ENCODE measurements around the gene TMED1.

The TMED1 gene

GRCh38 chr19:10874024-10874423, 38.0 kb upstream of the TMED1 start:
- no peak for TF ChIP-seq NFIC (IDR thresholded peaks at IDR 0.05)
- no peak for TF ChIP-seq CEBPB (IDR thresholded peaks at IDR 0.05)
- no peak for TF ChIP-seq CREB1 (IDR thresholded peaks at IDR 0.05; ENCODE audit: low read depth)
- TF ChIP-seq USF1 (IDR thresholded peaks at IDR 0.05), result no peak
- no peak for TF ChIP-seq TCF12 (IDR thresholded peaks at IDR 0.05; ENCODE audit: low read depth)
- no peak for TF ChIP-seq TEAD4 (IDR thresholded peaks at IDR 0.05)
- TF ChIP-seq FOXM1 (IDR thresholded peaks at IDR 0.05; ENCODE audit: borderline replicate concordance, low read depth), result no peak
- TF ChIP-seq EP300 (IDR thresholded peaks at IDR 0.05; ENCODE audit: borderline replicate concordance), result no peak
- no peak for TF ChIP-seq EGR1 (IDR thresholded peaks at IDR 0.05)
- no peak for TF ChIP-seq RAD21 (IDR thresholded peaks at IDR 0.05; ENCODE audit: low read depth)
- no peak for TF ChIP-seq ZBTB7A (IDR thresholded peaks at IDR 0.05; ENCODE audit: low read depth)
- no peak for TF ChIP-seq MAX (IDR thresholded peaks at IDR 0.05)
- TF ChIP-seq YY1 (IDR thresholded peaks at IDR 0.05; ENCODE audit: low read depth), result no peak
- no peak for TF ChIP-seq TAF1 (IDR thresholded peaks at IDR 0.05; ENCODE audit: low read depth)
- no peak for TF ChIP-seq REST (IDR thresholded peaks at IDR 0.05; ENCODE audit: low read depth)

GRCh38 chr19:10872546-10873107, 36.6 kb upstream of the TMED1 start:
- TF ChIP-seq RAD21 (IDR thresholded peaks at IDR 0.05; ENCODE audit: low read depth), result no peak
- peak; percentile 19; the same call in 1 of the 2 replicates for TF ChIP-seq MAX (IDR thresholded peaks at IDR 0.05)

GRCh38 chr19:10871711-10872545, 35.9 kb upstream of the TMED1 start:
- TF ChIP-seq FOXM1 (IDR thresholded peaks at IDR 0.05; ENCODE audit: borderline replicate concordance, low read depth), result no peak
- TF ChIP-seq NFIC (IDR thresholded peaks at IDR 0.05), result no peak
- TF ChIP-seq YY1 (IDR thresholded peaks at IDR 0.05; ENCODE audit: low read depth), result no peak
- TF ChIP-seq TEAD4 (IDR thresholded peaks at IDR 0.05), result no peak
- no peak for TF ChIP-seq EP300 (IDR thresholded peaks at IDR 0.05; ENCODE audit: borderline replicate concordance)
- TF ChIP-seq TAF1 (IDR thresholded peaks at IDR 0.05; ENCODE audit: low read depth), result no peak
- peak; percentile 82 for TF ChIP-seq EGR1 (IDR thresholded peaks at IDR 0.05)
- no peak for TF ChIP-seq CREB1 (IDR thresholded peaks at IDR 0.05; ENCODE audit: low read depth)
- no peak for TF ChIP-seq USF1 (IDR thresholded peaks at IDR 0.05)
- no peak for TF ChIP-seq TCF12 (IDR thresholded peaks at IDR 0.05; ENCODE audit: low read depth)
- TF ChIP-seq CEBPB (IDR thresholded peaks at IDR 0.05), result no peak
- TF ChIP-seq MAX (IDR thresholded peaks at IDR 0.05), result peak; percentile 49; the same call in 1 of the 2 replicates
- peak; percentile 83 for TF ChIP-seq ZBTB7A (IDR thresholded peaks at IDR 0.05; ENCODE audit: low read depth)
- TF ChIP-seq RAD21 (IDR thresholded peaks at IDR 0.05; ENCODE audit: low read depth), result no peak
- no peak for TF ChIP-seq REST (IDR thresholded peaks at IDR 0.05; ENCODE audit: low read depth)

- TF ChIP-seq CREB1 (IDR thresholded peaks at IDR 0.05; ENCODE audit: low read depth) (peak; percentile 54; the same call in 1 of the 2 replicates), EP300 (IDR thresholded peaks at IDR 0.05; ENCODE audit: borderline replicate concordance) (peak; percentile 29; the same call in 1 of the 2 replicates), RAD21 (IDR thresholded peaks at IDR 0.05; ENCODE audit: low read depth) (peak; percentile 62; the same call in 1 of the 2 replicates), USF1 (IDR thresholded peaks at IDR 0.05) (no peak), YY1 (IDR thresholded peaks at IDR 0.05; ENCODE audit: low read depth) (no peak)
Measured at GRCh38 chr19:10870955-10871603, 35.1 kb upstream of the TMED1 start, which contains the start of gene CARM1. CARM1 (plus strand) TSS chr19:10871553; CDS start chr19:10871703, 150 bp downstream.
